ENCODE measurements around the gene GPR75. TPM values are rescaled to one million over a fixed set of nuclear protein-coding genes. Genes with fewer than 3 reads are reported as not detected.

Gene GPR75
- polyA plus RNA-seq, 1 donor from 2014 or later: 1.6 TPM

DNA sequence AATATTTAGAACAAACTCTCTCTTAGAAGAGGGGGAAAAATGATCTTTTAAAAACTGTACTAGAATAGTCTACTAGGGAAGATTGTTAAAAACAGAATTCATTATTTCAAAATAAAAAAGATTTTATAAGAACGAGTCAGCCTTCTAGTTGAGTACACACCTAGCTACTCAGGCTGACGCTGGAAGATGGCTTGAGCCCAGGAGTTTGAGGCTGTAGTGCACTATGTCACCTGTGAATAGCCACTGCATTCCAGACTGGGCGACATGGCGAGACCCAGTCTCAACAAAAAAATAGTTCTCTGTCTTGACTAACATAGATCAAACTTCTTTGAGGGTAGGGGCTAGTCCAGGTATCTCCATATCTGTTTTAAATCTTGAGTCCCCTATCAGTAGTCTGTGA lies 39.1 kb downstream of the GPR75 start:
- no peak overlapping the region for H3K4me3 ChIP-seq (ENCODE audit: low read length)
- TF ChIP-seq MXI1 (conservative IDR thresholded peaks at IDR 0.05; ENCODE audit: poor library complexity, severe bottlenecking) (no peak), EZH2 (IDR thresholded peaks at IDR 0.05; ENCODE audit: borderline replicate concordance, insufficient read depth, low read length, poor library complexity, severe bottlenecking) (no peak), RAD21 (conservative IDR thresholded peaks at IDR 0.05) (no peak), SMC3 (conservative IDR thresholded peaks at IDR 0.05; ENCODE audit: poor library complexity) (no peak)
- TF ChIP-seq, protein P1, sequence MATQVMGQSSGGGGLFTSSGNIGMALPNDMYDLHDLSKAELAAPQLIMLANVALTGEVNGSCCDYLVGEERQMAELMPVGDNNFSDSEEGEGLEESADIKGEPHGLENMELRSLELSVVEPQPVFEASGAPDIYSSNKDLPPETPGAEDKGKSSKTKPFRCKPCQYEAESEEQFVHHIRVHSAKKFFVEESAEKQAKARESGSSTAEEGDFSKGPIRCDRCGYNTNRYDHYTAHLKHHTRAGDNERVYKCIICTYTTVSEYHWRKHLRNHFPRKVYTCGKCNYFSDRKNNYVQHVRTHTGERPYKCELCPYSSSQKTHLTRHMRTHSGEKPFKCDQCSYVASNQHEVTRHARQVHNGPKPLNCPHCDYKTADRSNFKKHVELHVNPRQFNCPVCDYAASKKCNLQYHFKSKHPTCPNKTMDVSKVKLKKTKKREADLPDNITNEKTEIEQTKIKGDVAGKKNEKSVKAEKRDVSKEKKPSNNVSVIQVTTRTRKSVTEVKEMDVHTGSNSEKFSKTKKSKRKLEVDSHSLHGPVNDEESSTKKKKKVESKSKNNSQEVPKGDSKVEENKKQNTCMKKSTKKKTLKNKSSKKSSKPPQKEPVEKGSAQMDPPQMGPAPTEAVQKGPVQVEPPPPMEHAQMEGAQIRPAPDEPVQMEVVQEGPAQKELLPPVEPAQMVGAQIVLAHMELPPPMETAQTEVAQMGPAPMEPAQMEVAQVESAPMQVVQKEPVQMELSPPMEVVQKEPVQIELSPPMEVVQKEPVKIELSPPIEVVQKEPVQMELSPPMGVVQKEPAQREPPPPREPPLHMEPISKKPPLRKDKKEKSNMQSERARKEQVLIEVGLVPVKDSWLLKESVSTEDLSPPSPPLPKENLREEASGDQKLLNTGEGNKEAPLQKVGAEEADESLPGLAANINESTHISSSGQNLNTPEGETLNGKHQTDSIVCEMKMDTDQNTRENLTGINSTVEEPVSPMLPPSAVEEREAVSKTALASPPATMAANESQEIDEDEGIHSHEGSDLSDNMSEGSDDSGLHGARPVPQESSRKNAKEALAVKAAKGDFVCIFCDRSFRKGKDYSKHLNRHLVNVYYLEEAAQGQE (IDR thresholded peaks at IDR 0.05; ENCODE audit: borderline replicate concordance): no peak

DNA sequence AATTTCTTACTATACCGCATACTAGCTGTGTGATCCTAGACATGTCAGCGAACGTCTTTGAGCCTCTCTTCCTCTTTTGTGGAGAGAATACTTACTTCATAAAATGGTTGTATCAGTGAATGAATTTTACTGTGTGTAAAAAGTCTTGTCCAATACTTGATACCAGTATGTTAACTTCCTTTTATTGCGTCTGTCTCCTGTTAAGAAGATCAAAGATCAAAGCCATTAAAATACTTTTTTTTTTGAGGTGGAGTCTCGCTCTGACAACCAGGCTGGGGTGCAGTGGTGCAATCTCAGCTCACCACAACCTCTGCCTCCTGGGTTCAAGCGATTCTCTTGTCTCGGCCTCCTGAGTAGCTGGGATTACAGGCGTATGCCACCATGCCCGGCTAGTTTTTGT lies 39.7 kb downstream of the GPR75 start:
- Histone ChIP-seq H3K36me3 (ENCODE audit: insufficient read depth, low read length) (peaks cover 15% of the 10 kb centered on the region), H3K9me2 (ENCODE audit: insufficient read depth, low read length) (no peaks in the 10 kb centered on the region), H4K20me1 (ENCODE audit: insufficient read depth) (no peaks in the 10 kb centered on the region), H3K79me2 (replicated peaks; ENCODE audit: insufficient read depth, low read length) (no peaks in the 10 kb centered on the region), H3F3A (ENCODE audit: insufficient read depth, low read length, poor library complexity, severe bottlenecking) (no peaks in the 10 kb centered on the region), H2AFZ (ENCODE audit: low read depth, low read length) (no peak overlapping the region), H3K4me2 (ENCODE audit: low read length) (no peak overlapping the region), H3K27ac (ENCODE audit: low read length) (no peak overlapping the region), H3K27me3 (ENCODE audit: insufficient read depth, low read depth, low read length) (no peaks in the 10 kb centered on the region), H3K9me3 (ENCODE audit: low read length) (no peaks in the 10 kb centered on the region), H3K9ac (ENCODE audit: low read length) (no peak overlapping the region), H3K4me3 (ENCODE audit: low read length) (no peak overlapping the region)
- TF ChIP-seq, protein P2, sequence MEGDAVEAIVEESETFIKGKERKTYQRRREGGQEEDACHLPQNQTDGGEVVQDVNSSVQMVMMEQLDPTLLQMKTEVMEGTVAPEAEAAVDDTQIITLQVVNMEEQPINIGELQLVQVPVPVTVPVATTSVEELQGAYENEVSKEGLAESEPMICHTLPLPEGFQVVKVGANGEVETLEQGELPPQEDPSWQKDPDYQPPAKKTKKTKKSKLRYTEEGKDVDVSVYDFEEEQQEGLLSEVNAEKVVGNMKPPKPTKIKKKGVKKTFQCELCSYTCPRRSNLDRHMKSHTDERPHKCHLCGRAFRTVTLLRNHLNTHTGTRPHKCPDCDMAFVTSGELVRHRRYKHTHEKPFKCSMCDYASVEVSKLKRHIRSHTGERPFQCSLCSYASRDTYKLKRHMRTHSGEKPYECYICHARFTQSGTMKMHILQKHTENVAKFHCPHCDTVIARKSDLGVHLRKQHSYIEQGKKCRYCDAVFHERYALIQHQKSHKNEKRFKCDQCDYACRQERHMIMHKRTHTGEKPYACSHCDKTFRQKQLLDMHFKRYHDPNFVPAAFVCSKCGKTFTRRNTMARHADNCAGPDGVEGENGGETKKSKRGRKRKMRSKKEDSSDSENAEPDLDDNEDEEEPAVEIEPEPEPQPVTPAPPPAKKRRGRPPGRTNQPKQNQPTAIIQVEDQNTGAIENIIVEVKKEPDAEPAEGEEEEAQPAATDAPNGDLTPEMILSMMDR (IDR thresholded peaks at IDR 0.05; ENCODE audit: poor library complexity, severe bottlenecking): no peak
- no peak for TF ChIP-seq TAF1 (IDR thresholded peaks at IDR 0.05; ENCODE audit: low read depth)

More for the DNA sequence above, 39.1 kb downstream of the GPR75 start:
- no peaks in the 10 kb centered on the region for H3K27me3 ChIP-seq (ENCODE audit: insufficient read depth, low read depth, low read length)
- H3K36me3 ChIP-seq (ENCODE audit: insufficient read depth, low read length): peaks cover 11% of the 10 kb centered on the region
- H4K20me1 ChIP-seq (ENCODE audit: insufficient read depth): no peaks in the 10 kb centered on the region
- no peak overlapping the region for H3K27ac ChIP-seq (ENCODE audit: low read length)
- H3K4me2 ChIP-seq (ENCODE audit: low read length): no peak overlapping the region
- H3K9me2 ChIP-seq (ENCODE audit: insufficient read depth, low read length): no peaks in the 10 kb centered on the region
- H3K79me2 ChIP-seq (replicated peaks; ENCODE audit: insufficient read depth, low read length): no peaks in the 10 kb centered on the region
- no peak overlapping the region for H2AFZ ChIP-seq (ENCODE audit: low read depth, low read length)
- H3F3A ChIP-seq (ENCODE audit: insufficient read depth, low read length, poor library complexity, severe bottlenecking): no peaks in the 10 kb centered on the region
- H3K9me3 ChIP-seq (ENCODE audit: low read length): no peaks in the 10 kb centered on the region
- no peak overlapping the region for H3K9ac ChIP-seq (ENCODE audit: low read length)

DNA sequence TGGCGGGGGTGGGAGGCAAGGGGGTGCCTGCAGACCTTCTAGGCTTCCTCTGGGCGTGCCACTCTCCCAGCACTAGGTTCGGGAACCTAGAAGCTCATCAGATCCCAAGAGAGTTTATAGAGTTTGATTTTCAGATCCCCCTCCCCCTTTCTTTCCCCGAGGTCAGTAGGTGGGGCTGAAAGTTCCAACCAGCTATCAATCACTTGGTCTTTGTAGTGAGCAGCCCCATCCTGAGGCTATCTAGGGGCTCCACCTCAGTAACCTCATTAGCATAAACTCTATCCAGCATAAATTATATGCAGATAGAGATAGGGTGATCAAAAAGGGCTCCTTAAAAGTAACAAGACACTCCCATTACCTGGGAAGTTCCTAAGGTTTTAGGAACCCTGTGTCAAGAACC lies 40.1 kb downstream of the GPR75 start:
- H3K9ac ChIP-seq (ENCODE audit: low read length): no peak overlapping the region
- no peaks in the 10 kb centered on the region for H3K9me3 ChIP-seq (ENCODE audit: low read length)
- TF ChIP-seq RAD21 (conservative IDR thresholded peaks at IDR 0.05): no peak
- no peak for TF ChIP-seq TAF1 (IDR thresholded peaks at IDR 0.05; ENCODE audit: low read depth)
- TF ChIP-seq, protein P2 (IDR thresholded peaks at IDR 0.05; ENCODE audit: poor library complexity, severe bottlenecking): no peak
- TF ChIP-seq, protein P1 (IDR thresholded peaks at IDR 0.05; ENCODE audit: borderline replicate concordance): no peak
- no peak for TF ChIP-seq SMC3 (conservative IDR thresholded peaks at IDR 0.05; ENCODE audit: poor library complexity)
- TF ChIP-seq POLR2AphosphoS5 (IDR thresholded peaks at IDR 0.05): no peak
- TF ChIP-seq MXI1 (conservative IDR thresholded peaks at IDR 0.05; ENCODE audit: poor library complexity, severe bottlenecking): no peak
- TF ChIP-seq EP300 (conservative IDR thresholded peaks at IDR 0.05; ENCODE audit: poor library complexity, severe bottlenecking): no peak
- TF ChIP-seq EZH2 (IDR thresholded peaks at IDR 0.05; ENCODE audit: borderline replicate concordance, insufficient read depth, low read length, poor library complexity, severe bottlenecking): no peak
- no peak overlapping the region for H3K27ac ChIP-seq (ENCODE audit: low read length)
- H3K79me2 ChIP-seq (replicated peaks; ENCODE audit: insufficient read depth, low read length): no peaks in the 10 kb centered on the region
- H3K4me2 ChIP-seq (ENCODE audit: low read length): no peak overlapping the region
- H4K20me1 ChIP-seq (ENCODE audit: insufficient read depth): no peaks in the 10 kb centered on the region
- no peaks in the 10 kb centered on the region for H3F3A ChIP-seq (ENCODE audit: insufficient read depth, low read length, poor library complexity, severe bottlenecking)
- no peak overlapping the region for H3K4me3 ChIP-seq (ENCODE audit: low read length)
- H3K9me2 ChIP-seq (ENCODE audit: insufficient read depth, low read length): no peaks in the 10 kb centered on the region
- H3K36me3 ChIP-seq (ENCODE audit: insufficient read depth, low read length): peaks cover 16% of the 10 kb centered on the region
- H2AFZ ChIP-seq (ENCODE audit: low read depth, low read length): no peak overlapping the region
- H3K27me3 ChIP-seq (ENCODE audit: insufficient read depth, low read depth, low read length): no peaks in the 10 kb centered on the region
